ENCODE data around the gene COPS2.
"Not testable (repeated sequence)": the region's sequence is repeated elsewhere in the genome, so short reads cannot be mapped to it uniquely, and the experiment has no call there.

Gene COPS2

GRCh38 chr15:49155110-49155833 lies at the start of gene COPS2:
Gene COPS2, minus strand, starts transcription at chr15:49155599. Its CDS starts 21 bp downstream, at chr15:49155578.
- DNase-seq, result peak; percentile 90

GRCh38 chr15:49200347-49200746 lies 44.9 kb upstream of the COPS2 start:
- DNase-seq, result no peak

GRCh38 chr15:49199666-49200065 lies 44.3 kb upstream of the COPS2 start:
- DNase-seq, result no peak

- DNase-seq, result no peak
These were observed 41.5 kb upstream of the COPS2 start for GRCh38 chr15:49196856-49197255.

GRCh38 chr15:49191892-49192291 lies 36.5 kb upstream of the COPS2 start:
- no peak for DNase-seq

GRCh38 chr15:49190586-49190985 lies 35.2 kb upstream of the COPS2 start:
- DNase-seq, result no peak

- DNase-seq, result no peak
These were observed 34.2 kb upstream of the COPS2 start for GRCh38 chr15:49189631-49190030.

GRCh38 chr15:49188933-49189332 lies 33.5 kb upstream of the COPS2 start:
- DNase-seq, result no peak

- no peak for DNase-seq
These were observed 32.3 kb upstream of the COPS2 start for GRCh38 chr15:49187549-49188245.

- no peak for DNase-seq
These were observed 30.1 kb upstream of the COPS2 start for GRCh38 chr15:49185473-49185872.

- not testable (repeated sequence) for DNase-seq
These were observed 28.3 kb upstream of the COPS2 start for GRCh38 chr15:49183741-49184140.

- no peak for DNase-seq
These were observed 26.7 kb upstream of the COPS2 start for GRCh38 chr15:49182128-49182527.

GRCh38 chr15:49179433-49180190 lies 24.2 kb upstream of the COPS2 start:
- DNase-seq, result no peak

GRCh38 chr15:49178497-49178896 lies 23.1 kb upstream of the COPS2 start:
- no peak for DNase-seq

- DNase-seq, result not testable (repeated sequence)
These were observed 20.4 kb upstream of the COPS2 start for GRCh38 chr15:49175582-49176397.

GRCh38 chr15:49174902-49175301 lies 19.5 kb upstream of the COPS2 start:
- DNase-seq, result no peak

GRCh38 chr15:49171790-49172189 lies 16.4 kb upstream of the COPS2 start:
- no peak for DNase-seq

- DNase-seq, result peak; percentile 80
These were observed 14.6 kb upstream of the COPS2 start, which contains the start of gene GALK2 for GRCh38 chr15:49169880-49170597. Gene GALK2, plus strand, starts transcription at chr15:49170247. Its CDS starts 76 bp downstream, at chr15:49170323.

GRCh38 chr15:49168016-49168415 lies 12.6 kb upstream of the COPS2 start:
- no peak for DNase-seq

GRCh38 chr15:49164865-49165264 lies 9.5 kb upstream of the COPS2 start:
- no peak for DNase-seq

- DNase-seq, result no peak
These were observed 8.3 kb upstream of the COPS2 start for GRCh38 chr15:49163678-49164077.
